ENCODE results near the gene BEX1.

BEX1 gene

GRCh38 chrX:103051260-103051789, 12.6 kb downstream of the BEX1 start:
- TF ChIP-seq SIN3A (IDR thresholded peaks at IDR 0.05; ENCODE audit: borderline replicate concordance, insufficient read depth, low read length) (no peak), POLR2AphosphoS5 (IDR thresholded peaks at IDR 0.05; ENCODE audit: low read depth, low read length) (no peak), TAF1 (IDR thresholded peaks at IDR 0.05; ENCODE audit: borderline replicate concordance, insufficient read depth, low read length) (no peak)
- TF ChIP-seq, protein P1, sequence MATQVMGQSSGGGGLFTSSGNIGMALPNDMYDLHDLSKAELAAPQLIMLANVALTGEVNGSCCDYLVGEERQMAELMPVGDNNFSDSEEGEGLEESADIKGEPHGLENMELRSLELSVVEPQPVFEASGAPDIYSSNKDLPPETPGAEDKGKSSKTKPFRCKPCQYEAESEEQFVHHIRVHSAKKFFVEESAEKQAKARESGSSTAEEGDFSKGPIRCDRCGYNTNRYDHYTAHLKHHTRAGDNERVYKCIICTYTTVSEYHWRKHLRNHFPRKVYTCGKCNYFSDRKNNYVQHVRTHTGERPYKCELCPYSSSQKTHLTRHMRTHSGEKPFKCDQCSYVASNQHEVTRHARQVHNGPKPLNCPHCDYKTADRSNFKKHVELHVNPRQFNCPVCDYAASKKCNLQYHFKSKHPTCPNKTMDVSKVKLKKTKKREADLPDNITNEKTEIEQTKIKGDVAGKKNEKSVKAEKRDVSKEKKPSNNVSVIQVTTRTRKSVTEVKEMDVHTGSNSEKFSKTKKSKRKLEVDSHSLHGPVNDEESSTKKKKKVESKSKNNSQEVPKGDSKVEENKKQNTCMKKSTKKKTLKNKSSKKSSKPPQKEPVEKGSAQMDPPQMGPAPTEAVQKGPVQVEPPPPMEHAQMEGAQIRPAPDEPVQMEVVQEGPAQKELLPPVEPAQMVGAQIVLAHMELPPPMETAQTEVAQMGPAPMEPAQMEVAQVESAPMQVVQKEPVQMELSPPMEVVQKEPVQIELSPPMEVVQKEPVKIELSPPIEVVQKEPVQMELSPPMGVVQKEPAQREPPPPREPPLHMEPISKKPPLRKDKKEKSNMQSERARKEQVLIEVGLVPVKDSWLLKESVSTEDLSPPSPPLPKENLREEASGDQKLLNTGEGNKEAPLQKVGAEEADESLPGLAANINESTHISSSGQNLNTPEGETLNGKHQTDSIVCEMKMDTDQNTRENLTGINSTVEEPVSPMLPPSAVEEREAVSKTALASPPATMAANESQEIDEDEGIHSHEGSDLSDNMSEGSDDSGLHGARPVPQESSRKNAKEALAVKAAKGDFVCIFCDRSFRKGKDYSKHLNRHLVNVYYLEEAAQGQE (IDR thresholded peaks at IDR 0.05; ENCODE audit: insufficient read depth in 1 of 2, low read depth in 2 of 2, low read length in 2 of 2) = no peak

DNA sequence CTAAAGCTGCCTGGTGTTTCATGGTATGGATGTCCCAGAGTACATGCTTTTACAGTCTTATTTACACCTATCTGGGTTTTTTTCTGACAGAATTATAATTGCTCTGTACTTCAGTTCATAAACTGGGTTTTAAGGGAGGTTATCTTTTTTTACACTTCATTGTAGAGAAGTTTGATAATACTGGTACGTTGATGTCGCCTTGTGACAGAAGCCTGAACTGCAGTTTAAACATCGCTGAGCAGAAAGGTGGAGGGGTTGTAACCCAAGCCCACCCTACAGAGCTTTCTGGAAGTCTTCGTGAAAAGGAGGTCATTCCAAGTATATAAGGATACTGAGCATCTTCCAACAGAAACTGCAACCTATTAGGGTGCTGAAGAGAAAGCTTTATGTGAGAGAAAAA, 46.4 kb downstream of the BEX1 start:
- TF ChIP-seq POLR2AphosphoS5 (IDR thresholded peaks at IDR 0.05; ENCODE audit: low read depth, low read length) = no peak
- TF ChIP-seq FOXP2 (optimal IDR thresholded peaks at IDR 0.05; ENCODE audit: borderline replicate concordance, extremely low read depth, extremely low read length, insufficient read depth) = no peak
- TF ChIP-seq SIN3A (IDR thresholded peaks at IDR 0.05; ENCODE audit: borderline replicate concordance, insufficient read depth, low read length) = no peak
- TF ChIP-seq, protein P1 (IDR thresholded peaks at IDR 0.05; ENCODE audit: insufficient read depth in 1 of 2, low read depth in 2 of 2, low read length in 2 of 2) = no peak
- TF ChIP-seq TAF1 (IDR thresholded peaks at IDR 0.05; ENCODE audit: borderline replicate concordance, insufficient read depth, low read length) = no peak

- no peak for TF ChIP-seq TAF1 (IDR thresholded peaks at IDR 0.05; ENCODE audit: borderline replicate concordance, insufficient read depth, low read length)
- no peak for TF ChIP-seq FOXP2 (optimal IDR thresholded peaks at IDR 0.05; ENCODE audit: borderline replicate concordance, extremely low read depth, extremely low read length, insufficient read depth)
- TF ChIP-seq SIN3A (IDR thresholded peaks at IDR 0.05; ENCODE audit: borderline replicate concordance, insufficient read depth, low read length) = no peak
- no peak for TF ChIP-seq POLR2AphosphoS5 (IDR thresholded peaks at IDR 0.05; ENCODE audit: low read depth, low read length)
- TF ChIP-seq, protein P1 (IDR thresholded peaks at IDR 0.05; ENCODE audit: insufficient read depth in 1 of 2, low read depth in 2 of 2, low read length in 2 of 2) = no peak
These were observed 51.0 kb downstream of the BEX1 start for GRCh38 chrX:103012945-103013344.

All from PFSK-1 (cell line).